GM18907 (cell line): Measurements from ENCODE around the gene WASF3.
"Not testable (repeated sequence)": the region's sequence is repeated elsewhere in the genome, so short reads cannot be mapped to it uniquely, and the experiment has no call there.

ENCODE experiments used
- ATAC-seq: cut with Tn5 transposase; IDR thresholded peaks from one replicate; pipeline ENCODE4 v1.9.1; 2021; ENCODE audit warnings: mild to moderate bottlenecking, moderate library complexity; ENCODE audit not compliant: unreplicated experiment

Gene WASF3

GRCh38 chr13:26626271-26626670 is 68.8 kb downstream of the WASF3 start:
- ATAC-seq, result no peak

- no peak for ATAC-seq
These were observed 71.2 kb downstream of the WASF3 start for GRCh38 chr13:26628706-26629105.

GRCh38 chr13:26629260-26629825 is 71.9 kb downstream of the WASF3 start:
- ATAC-seq, result no peak

- ATAC-seq, result not testable (repeated sequence)
These were observed 78.2 kb downstream of the WASF3 start for GRCh38 chr13:26635634-26636033.

GRCh38 chr13:26636073-26636472 is 78.6 kb downstream of the WASF3 start:
- not testable (repeated sequence) for ATAC-seq

- ATAC-seq, result no peak
These were observed 89.1 kb downstream of the WASF3 start for GRCh38 chr13:26646603-26647002.

GRCh38 chr13:26651234-26651633 is 93.8 kb downstream of the WASF3 start:
- no peak for ATAC-seq

GRCh38 chr13:26653310-26653709 is 95.8 kb downstream of the WASF3 start:
- no peak for ATAC-seq

- no peak for ATAC-seq
These were observed 96.4 kb downstream of the WASF3 start for GRCh38 chr13:26653842-26654241.

GRCh38 chr13:26656919-26657318 is 99.4 kb downstream of the WASF3 start:
- no peak for ATAC-seq

- ATAC-seq, result no peak
These were observed 101.2 kb downstream of the WASF3 start for GRCh38 chr13:26658448-26659385.

- ATAC-seq, result no peak
These were observed 102.7 kb downstream of the WASF3 start for GRCh38 chr13:26660185-26660584.

- no peak for ATAC-seq
These were observed 103.3 kb downstream of the WASF3 start for GRCh38 chr13:26660766-26661165.

GRCh38 chr13:26663791-26664190 is 106.3 kb downstream of the WASF3 start:
- ATAC-seq, result no peak

- no peak for ATAC-seq
These were observed 106.8 kb downstream of the WASF3 start for GRCh38 chr13:26664286-26664685.

GRCh38 chr13:26664876-26665275 is 107.4 kb downstream of the WASF3 start:
- no peak for ATAC-seq

GRCh38 chr13:26668357-26669146 is 111.1 kb downstream of the WASF3 start:
- ATAC-seq, result no peak

GRCh38 chr13:26673890-26674289 is 116.4 kb downstream of the WASF3 start:
- ATAC-seq, result no peak

GRCh38 chr13:26677156-26677555 is 119.7 kb downstream of the WASF3 start:
- ATAC-seq, result no peak

GRCh38 chr13:26678330-26678729 is 120.8 kb downstream of the WASF3 start:
- no peak for ATAC-seq

GRCh38 chr13:26678796-26679195 is 121.3 kb downstream of the WASF3 start:
- no peak for ATAC-seq
